Measurements from ENCODE around the gene RSPH1.

Gene RSPH1

DNA sequence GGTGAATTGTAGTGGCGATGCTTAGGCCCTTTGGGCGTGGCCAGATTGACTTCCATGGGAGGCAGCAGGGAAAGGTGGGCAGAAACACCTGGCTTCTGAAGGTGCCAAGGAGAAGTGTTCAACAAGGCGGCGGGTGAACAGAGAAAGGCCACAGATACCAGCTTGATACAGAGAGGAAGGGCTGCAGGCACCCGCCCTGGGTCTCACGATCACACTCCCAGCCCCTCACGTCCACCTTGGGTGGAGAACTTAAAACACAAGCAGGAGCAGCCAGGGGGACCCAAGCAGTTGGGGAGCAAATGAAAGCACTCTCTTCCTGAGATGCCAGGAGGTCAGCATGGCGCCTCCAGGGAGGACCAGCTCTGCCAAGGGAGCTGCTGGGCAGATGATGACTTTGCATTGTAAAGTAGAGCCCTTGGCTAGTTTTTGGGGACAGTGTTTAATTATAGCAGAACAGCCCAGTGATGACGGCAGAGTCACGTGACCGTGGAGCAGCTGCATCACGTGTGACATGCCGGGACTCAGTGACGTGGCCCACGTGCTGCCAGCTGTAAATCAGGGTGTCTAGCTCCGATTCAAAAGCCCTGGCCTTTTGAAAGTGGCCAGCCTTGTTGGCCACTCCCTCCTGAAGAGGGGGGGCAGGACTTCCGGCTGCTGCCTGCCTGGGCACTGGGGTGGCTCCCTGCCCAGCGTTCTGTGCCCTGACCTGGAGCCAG, 36.6 kb upstream of the RSPH1 start:
- no peak for DNase-seq (ENCODE audit: low spot score)

DNA sequence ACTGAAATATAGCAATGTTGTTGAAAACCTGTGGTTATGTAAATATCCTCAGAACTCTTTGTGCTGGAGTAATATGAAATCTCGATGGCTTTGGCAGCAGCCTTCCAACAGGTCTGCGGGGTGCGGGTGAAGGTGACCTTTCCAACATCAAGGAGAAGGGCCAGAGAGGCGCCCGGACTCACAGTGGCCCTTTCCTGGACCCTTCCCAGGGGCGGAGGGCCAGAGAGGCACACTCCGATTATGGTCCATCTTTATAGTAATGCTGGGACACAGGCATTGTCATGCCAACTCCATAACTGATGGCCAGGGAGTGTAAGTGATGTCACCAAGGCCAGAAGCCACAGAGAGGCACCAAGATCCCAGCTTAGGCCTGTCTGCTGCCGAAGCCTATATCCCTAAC, 35.7 kb upstream of the RSPH1 start:
- no peak for DNase-seq (ENCODE audit: low spot score)

DNA sequence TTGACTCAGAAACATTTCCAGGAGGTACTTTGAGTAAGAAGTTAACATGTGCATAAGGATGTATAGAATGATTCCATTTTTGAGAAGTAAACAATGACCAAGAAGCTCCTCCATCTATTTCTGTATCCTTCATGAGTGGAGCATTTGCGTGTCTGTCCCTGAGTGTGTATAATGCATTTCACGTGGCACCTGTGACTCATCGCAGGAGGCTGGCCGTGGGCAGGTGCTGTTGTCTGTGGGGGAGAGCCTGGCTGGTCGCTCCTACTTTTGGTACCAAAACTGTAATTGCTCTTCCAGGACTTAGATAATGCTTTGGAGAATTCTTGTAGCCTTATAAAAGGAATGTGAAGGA, 34.1 kb upstream of the RSPH1 start:
- no peak for DNase-seq (ENCODE audit: low spot score)

DNA sequence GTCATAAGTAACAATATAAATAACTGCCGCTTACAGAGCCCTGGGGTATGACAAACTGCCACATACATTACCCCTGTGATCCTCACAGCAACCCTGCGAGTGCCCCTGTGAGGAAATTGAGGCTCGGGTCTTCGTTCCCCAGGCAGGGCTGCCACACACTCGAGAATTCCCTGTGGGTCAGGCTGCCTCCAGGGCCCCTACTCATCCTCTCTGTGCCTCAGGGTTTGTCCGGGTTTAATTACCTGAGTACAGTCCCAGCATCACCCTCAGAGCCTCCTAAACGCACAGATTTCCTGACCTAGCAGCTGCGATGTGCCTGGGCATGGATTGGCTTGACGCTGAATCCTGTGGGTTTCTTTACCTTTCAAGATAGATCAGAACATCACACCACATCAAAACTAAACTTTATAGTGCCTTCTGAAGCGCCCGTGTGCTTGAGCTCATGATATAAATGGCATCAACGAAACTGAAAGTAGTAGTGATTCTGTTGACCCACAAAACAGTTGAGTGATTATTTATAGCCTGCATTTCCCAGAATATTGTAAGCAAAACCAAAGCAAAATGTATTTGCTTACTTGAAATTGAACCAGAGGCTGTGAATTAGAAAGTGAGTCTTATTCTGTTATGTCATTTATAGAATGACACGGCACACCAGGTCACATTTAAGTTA, 31.6 kb upstream of the RSPH1 start:
- no peak for DNase-seq (ENCODE audit: low spot score)

DNA sequence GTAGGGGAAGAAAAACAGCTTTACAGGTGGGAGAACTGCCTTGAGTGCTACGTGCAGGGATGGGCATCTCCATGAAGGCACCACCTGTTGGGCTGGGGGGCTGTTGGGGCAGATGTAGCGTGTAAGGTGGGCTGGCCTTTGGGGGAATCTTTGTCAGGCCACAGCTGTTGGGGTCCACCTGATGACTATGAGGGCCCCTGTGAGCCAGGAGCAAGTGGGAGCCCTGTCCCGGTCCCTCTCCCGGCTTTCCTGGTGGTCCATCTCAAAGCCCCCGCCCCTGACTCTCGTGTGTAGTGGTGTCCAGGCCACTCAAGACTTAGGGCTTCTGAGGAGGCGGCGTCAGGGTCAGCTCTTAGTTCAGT, 31.1 kb upstream of the RSPH1 start:
- no peak for DNase-seq (ENCODE audit: low spot score)

DNA sequence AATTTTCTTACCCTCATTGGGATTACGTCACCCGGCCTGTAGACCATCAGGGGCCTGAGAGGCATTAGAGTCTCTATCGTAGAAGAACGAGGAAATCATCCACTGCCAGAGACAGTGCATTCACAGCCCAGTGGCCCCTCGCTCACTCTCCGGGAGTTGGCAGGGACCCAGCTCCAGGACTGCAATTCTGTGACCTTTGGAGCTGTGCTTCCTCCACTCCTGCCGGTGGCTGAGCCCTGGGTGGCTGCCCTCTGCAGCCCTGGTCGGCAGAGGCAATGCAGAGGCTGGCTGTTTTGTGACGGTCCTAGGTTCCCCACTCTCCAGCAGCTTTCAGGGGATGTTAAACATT, 30.3 kb upstream of the RSPH1 start:
- no peak for DNase-seq (ENCODE audit: low spot score)

DNA sequence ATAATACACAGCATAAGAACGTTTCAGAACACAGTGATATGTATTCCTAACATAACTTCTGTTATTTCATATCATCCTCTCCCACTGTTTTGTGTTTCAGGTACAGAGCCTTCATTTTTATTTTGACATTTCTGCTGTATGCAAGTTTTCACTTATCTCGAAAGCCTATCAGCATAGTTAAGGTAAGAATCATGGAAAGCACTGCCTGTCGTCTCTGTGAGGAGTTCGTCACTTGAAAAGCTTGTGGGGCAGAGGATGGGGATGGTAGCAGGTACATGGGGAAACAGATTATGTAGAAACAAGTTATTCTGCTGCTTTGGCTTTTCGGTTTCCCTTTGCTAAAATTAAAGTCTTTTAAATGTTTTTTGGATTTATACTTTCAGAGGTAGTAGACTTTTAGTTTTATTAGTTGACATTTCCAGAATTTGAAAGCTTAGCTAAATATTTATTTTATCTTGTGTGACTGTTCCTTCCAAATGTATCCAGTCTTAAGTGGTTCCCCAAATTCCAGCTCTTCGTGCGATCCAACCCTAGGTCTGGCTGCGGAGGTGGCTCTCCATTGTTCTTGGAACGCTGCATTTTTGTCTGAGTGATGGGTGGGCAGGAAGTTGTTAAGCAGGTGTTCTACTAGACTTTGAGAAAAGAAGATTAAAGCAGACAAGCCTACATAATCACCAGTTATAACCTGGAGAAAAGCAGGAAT, 29.8 kb upstream of the RSPH1 start:
- DNase-seq (ENCODE audit: low spot score), result no peak

DNA sequence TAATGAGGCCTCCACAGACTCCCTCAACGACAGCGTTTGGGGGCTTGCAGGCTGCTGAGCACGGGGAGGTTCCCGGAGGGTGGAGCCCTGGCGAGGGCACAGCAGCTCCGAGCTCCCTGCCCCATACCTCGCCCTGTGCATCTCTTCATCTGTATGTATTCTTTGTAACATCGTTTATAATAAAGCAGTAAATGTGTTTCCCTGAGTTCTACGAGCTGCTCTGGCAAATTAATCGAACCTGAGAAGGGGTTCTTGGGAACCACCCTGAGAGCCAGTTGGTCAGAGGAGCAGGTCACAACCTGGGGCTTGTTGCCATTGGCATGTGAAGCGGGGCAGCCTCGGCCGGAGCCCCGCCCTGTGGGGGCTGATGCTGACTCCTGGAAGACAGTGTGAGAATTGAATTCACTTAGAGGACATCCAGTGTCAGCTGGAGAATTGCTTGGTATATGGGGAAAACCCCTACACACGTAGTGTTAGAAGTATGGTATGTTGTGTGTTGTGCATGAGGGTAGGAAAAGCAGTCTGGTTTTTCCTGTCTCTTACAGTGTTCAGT, 29.1 kb upstream of the RSPH1 start:
- peak; percentile 61 for DNase-seq (ENCODE audit: low spot score)

DNA sequence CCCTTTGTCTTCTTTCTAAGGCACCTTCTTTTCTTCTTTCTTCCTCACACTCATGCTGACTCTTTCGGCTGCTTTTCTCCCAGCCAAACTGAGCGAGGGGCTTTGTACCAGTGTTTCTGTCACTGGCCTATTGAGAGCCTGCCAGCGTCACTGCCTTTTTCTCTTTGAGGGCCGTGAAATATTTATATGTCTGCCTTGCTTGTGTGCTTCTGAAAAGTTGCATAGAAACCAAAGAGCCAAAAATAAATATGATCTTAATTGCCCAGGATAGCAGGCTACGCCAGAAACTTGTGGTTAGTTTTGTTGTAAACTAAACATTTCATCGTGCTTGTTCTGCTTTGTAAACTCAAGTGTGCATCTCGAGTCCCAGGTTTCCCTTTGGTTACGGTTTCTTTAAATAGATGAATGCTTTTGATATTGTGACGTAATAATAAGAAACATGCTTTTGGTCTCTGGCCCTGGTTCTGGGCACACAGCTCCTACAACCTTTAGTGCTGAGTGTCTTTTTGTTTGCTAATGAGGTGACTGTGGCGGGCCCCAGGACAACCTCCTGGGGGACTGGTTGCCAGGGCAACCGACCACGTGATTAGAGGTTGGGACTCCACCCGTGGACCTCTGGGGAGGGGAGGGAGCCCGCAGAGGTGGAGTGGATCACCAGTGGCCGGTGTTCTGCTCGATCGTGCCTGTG, 28.5 kb upstream of the RSPH1 start:
- peak; percentile 85 for DNase-seq (ENCODE audit: low spot score)

DNA sequence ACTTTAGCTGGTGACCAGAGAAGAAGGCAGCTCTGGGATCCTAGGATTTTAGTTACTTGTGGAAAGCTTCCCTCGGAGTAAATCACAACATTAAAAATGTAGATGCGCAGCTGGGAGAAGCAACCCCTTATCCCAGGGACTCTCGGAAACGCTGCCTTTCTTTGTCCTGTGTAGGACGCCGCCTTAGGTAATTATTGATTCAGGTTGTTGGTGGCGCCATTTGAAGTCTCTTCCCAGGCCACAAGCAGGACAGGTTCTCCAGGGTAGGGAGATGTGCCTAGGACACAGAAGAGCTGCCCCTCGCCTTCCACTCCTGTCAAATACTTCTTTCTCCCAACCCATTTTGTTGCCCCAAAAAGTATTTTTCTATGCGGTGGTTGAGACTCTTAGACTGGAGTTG, 27.9 kb upstream of the RSPH1 start:
- DNase-seq (ENCODE audit: low spot score), result no peak

DNA sequence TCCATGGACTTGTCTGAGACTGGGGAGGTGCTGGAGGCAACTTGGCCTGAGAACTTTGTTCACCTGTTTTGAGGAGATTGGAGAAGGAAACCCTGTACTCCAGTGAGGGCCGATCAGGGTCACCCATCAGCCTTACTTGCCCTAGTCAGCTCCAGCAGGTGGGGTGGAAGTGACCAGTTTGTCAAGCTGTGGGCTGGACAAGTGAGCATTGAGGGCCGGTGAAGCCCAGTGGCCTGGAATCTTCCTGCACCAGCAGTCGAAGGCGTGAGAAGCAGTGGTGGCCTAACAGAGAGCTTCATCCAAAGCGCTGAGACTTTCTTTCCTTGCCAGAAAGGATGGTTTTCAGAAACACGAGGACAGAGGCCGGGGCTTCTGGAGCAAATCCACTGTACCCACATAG, 27.2 kb upstream of the RSPH1 start:
- DNase-seq (ENCODE audit: low spot score), result no peak

DNA sequence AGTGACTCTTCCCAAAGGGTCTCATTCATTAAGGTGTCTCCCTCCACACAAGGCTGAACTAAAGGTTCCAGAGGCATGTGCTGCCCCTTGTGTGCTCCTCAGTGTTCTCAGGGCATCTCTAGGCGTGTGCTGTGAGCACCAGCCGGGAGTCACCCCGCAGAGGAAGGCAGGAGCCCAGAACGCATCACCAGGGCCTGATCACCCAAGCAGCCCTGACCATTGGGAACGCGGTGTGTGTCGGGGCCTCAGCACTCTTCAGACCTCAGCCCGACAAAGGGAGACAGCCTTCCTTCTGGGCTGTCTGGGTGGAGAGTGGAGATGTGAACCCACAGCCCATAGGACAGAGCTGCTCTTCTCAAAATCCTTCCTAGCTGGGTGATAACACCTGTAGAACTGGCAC, 26.7 kb upstream of the RSPH1 start:
- DNase-seq (ENCODE audit: low spot score), result no peak

DNA sequence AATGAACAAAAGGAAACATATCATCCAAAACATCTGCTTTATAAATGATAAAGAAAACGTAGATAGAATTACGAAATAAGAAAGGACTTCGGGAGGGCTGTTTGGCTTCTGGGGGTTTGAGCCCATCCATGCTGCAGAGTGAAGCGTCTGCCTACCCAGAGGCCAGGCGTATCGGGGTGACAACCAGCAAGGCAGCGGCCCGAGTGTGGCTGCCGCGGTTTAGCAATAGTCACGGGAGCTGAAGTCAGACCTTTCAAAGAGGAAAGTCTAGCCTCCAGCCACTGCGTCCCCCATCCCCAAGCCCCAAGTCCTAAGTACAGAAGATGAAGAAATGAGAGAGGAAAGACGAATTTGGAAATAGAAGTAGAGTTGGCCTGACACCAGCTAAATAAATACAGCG, 26.2 kb upstream of the RSPH1 start:
- no peak for DNase-seq (ENCODE audit: low spot score)

DNA sequence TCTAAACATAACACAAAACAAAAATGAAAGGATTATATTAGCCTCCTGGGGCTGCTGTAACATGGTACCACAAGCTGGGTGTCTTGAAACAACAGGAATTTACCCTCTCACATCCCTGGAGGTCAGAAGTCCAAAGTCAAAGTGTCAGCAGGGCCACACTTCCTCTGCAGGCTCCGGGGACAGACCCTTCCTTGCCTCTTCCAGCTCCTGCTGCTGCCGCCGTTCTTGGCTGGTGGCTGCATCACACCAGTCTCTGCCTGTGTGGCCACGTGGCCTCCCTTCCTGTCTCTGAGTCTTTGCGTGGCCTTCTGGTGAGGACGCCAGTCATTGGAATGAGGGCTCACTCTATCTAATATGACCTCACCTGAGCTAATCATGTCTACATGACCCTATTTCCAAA, 25.8 kb upstream of the RSPH1 start:
- DNase-seq (ENCODE audit: low spot score), result no peak

DNA sequence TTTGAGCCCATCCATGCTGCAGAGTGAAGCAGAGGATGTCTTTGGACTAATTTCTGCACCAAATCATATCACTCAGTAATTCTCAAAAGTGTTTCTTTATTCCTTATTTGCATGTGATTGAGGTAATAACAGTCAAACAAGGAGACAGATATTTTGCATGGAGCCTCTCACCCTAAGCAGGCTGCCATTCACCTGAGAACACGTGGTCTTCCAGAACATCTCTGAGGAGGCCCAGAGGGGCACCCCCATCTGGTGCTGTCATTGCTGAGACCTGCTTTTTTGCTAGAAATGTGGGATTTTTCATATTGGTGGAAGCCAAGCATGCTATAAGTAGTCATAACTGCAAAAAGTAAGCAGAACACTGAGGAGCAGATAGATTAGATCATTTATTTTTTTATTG, 25.4 kb upstream of the RSPH1 start:
- DNase-seq (ENCODE audit: low spot score), result no peak

DNA sequence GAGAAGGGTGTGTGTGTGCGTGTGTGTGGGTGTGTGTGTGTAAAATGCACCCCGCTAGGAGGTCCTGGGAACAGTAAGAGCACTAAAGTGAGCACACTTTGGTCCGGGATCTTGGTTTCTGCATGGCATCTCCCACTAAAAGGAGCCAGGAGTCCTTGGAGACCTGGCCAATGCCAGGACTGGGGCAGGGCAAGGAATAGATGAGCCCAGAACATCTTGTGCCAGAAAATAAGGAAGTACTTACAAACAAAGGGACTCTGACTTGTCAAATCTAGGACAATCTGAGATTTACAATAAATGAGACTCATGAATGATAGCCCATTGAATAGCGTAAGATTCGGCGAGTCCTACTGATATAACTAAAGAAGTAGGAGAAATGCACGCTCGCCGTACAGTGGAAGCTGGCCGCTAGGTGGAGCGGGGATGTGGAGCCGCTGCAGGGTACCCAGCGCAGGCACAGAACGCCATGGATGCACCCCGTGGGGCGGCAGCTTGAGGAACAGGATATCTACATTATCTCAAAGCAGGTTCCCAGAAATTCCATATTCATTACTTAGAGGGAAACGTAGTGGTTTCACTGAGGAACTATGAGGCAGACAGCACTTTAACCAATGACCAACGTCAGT, 24.7 kb upstream of the RSPH1 start:
- peak; percentile 52 for DNase-seq (ENCODE audit: low spot score)

DNA sequence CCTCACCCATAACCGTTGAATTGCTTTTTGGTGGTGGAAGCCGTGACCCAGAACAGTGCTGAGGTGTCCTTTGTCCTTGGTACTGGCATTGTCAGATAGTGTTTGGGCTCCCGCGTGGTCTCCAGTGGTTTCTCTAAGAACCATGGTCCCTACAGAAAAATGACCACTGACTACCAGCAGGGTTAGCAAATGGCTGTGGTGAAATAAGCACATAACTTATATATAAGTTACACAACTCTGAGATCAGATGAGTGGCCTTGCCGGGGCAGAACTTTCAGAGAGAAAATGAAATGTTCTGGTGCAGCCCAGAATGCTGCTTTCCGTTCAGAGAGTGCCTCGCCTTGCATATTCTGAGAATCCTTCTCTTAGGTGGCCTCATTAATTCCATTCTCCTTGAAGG, 22.6 kb upstream of the RSPH1 start:
- no peak for DNase-seq (ENCODE audit: low spot score)

DNA sequence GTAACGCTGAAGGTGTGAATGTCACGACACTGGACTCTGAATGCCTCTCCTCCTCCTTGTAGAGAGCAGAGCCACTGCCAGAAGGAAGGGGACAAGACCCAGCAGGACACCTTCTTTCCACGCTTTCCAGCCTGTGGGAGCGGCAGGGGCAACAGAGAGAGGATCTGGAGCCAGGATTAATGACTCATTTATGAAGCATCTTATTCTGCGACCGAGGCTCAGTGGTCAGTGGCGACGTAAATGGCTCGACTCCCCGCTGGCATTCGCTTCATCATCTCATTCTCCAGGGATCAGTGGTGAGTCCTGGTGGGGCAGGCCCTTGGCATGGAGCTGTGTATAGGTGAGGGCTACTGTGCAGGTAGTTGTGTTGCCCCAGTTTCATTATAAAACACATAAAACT, 22.2 kb upstream of the RSPH1 start:
- no peak for DNase-seq (ENCODE audit: low spot score)

DNA sequence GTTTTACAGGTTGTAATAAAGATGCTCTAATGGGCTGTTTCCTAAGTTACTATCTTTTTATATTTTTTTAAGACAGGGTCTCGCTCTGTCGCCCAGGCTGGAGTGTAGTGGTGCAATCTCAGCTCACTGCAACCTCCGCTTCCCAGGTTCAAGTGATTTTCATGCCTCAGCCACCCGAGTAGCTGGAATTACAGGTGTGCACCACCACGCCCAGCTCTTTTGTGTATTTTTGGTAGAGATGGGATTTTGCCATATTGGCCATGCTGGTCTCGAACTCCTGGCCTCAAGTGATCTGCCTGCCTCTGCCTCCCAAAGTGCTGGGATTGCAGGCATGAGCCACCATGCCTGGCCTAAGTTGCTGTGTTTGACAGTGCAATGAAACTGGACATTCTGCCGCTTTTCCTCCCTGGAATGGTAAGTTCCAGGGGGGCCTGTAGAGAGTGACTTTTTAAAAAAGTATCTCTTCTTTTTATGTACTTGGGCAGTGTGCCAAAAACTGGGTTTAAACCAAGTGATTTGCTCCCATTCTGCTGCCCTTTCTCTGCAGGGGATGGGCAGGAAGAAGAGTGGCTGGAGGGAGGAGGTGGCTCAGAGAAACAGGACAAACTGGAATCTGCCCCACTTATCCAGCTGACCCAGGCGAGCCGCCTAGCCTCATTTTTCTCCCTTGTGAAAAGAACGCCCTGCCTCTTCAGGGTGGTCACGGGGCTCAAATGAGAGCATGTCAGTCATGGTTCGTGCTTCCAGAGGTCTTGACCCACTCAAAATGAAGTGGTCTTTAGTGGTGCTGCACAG, 19.9 kb upstream of the RSPH1 start:
- peak; percentile 25 for DNase-seq (ENCODE audit: low spot score)

DNA sequence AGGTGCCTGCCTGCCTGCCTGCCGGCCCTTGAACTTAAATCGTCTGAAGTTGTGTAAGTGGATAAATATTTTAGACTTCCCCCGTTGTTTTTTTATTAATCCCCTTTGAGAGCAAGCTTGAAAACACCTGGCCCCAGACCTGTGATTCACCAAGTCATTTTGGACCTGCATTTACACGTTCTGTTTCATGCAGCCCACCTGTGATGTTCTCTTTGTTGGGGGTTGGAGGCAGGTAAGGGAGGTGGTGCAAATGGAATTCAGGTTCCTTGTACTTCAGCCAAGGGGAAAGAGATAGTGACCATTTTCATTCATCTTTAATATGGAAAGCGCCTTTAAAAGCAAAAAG, 18.8 kb upstream of the RSPH1 start:
- no peak for DNase-seq (ENCODE audit: low spot score)

DNA sequence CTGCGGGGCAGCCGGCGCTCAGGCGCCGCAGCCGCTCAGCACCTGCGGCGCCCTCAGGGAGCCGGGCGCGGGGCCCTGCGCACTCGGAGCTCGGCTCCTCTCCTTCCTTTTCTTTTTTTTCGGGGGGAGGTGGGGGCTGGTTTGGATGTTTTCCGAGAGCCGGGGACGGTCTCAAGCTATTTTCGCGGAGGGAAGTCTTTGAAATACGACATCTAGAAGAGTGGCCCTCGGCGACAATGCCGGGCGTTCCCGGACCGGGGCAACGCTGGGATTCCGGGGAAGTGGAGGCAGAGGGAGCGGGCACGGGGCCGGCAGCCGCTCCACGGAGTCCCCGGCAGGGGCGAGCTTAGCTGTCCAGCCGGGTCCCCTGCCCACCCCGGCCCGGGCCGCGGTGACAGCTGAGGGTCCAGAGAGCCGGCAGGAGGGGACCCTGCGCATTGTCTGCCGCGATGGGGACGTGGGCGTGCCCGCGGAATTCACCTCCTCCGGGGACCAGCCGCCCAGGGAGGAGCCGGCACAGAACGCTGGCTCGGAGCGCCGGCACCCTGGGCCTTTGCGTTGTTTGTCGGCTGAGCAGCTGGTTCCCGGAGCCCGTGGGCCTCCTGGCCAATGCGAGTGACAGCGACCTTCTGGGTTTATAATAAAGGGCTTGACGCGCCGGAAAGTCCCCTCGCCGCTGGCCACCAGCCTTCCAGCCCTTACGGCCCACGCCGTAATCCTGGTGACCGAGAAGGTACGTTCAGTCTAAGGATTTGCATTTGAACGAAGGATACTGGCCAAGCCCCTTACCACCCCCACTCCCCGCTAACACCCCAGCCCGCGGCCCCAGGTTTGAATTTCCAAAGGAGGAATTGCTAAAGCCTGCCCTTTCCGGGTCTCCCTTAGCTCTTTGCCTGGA, 18.2 kb upstream of the RSPH1 start:
- no peak for DNase-seq (ENCODE audit: low spot score)
